Measurements from ENCODE around the gene MYOG. TPM values are rescaled to one million over a fixed set of nuclear protein-coding genes. Genes with fewer than 3 reads are reported as not detected.

MYOG gene
- total RNA-seq (2022) (not detected in 2 replicates), Bru-seq, nascent RNA (not detected), BruChase-seq, experiment 1, labeled RNA remaining after a 6-hour chase (not detected), BruChase-seq, experiment 2, labeled RNA remaining after a 2-hour chase (not detected)
- long read RNA-seq = 0 reads

DNA sequence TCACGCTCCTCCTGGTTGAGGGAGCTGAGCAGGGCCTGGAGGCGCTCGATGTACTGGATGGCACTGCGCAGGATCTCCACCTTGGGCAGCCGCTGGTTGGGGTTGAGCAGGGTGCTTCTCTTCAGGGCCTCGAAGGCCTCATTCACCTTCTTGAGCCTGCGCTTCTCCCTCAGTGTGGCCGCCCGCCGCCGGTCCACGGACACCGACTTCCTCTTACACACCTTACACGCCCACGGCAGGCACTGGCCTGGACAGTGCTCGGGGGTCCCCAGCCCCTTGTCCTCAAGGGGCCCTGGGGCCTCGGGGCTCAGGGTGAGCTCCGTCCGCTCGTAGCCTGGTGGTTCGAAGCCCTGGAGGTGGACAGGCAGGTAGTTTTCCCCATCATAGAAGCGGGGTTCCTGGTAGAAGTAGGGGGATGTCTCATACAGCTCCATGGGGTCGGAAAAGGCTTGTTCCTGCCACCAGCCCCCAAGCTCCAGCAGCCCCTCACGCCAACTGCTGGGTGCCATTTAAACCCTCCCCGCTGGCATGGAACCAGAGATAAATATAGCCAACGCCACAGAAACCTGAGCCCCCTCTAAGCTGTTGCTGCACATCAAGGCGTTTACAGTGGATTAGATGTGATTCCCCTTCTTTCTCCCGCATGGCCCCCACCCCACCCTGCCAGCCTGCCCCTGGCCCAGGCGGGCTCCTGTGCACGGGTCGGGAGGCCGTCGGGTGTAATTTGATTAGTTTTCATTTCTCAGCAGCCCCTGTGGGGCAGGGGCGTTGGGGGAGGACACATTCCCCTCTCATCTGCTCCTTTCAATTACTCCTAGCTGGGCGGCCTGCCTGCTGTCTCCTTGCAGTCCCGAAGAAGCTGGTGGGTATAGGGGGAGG lies at the start of gene MYOG:
MYOG (minus strand) TSS at position 485 of the 879 bp plus-strand sequence; CDS start at position 434, 51 bp downstream.
- no peaks in the 10 kb centered on the region for H3K36me3 Mint-ChIP-seq (ENCODE audit: insufficient read depth, unreplicated experiment)
- H3K4me1 Mint-ChIP-seq (ENCODE audit: low read depth, unreplicated experiment) = no peaks in the 10 kb centered on the region
- no TSS peak for BruUV-seq (replicated peaks)
- H3K4me3 Mint-ChIP-seq (ENCODE audit: low read depth, unreplicated experiment) = no peak within 1 kb of the TSS
- H3K27ac Mint-ChIP-seq (ENCODE audit: unreplicated experiment) = no peak within 1 kb of the TSS
- no peak for DNase-seq
- TF ChIP-seq, protein P1, sequence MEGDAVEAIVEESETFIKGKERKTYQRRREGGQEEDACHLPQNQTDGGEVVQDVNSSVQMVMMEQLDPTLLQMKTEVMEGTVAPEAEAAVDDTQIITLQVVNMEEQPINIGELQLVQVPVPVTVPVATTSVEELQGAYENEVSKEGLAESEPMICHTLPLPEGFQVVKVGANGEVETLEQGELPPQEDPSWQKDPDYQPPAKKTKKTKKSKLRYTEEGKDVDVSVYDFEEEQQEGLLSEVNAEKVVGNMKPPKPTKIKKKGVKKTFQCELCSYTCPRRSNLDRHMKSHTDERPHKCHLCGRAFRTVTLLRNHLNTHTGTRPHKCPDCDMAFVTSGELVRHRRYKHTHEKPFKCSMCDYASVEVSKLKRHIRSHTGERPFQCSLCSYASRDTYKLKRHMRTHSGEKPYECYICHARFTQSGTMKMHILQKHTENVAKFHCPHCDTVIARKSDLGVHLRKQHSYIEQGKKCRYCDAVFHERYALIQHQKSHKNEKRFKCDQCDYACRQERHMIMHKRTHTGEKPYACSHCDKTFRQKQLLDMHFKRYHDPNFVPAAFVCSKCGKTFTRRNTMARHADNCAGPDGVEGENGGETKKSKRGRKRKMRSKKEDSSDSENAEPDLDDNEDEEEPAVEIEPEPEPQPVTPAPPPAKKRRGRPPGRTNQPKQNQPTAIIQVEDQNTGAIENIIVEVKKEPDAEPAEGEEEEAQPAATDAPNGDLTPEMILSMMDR (IDR thresholded peaks at IDR 0.05; ENCODE audit: unreplicated experiment) = no peak
- intact Hi-C loops (cut with micrococcal nuclease; ENCODE audit: unreplicated experiment) = no loop called here
- CTCF ChIA-PET = interaction anchor here (0.7 to 1.5 kb wide), 2 partner anchors 13 to 663 kb away, joined by 3 read pairs; no protein-coding TSS in a partner anchor
- H3K27me3 Mint-ChIP-seq (ENCODE audit: unreplicated experiment) = peaks cover 95% of the 10 kb centered on the region
- H3K9me3 Mint-ChIP-seq (ENCODE audit: low read depth, unreplicated experiment) = no peaks in the 10 kb centered on the region

DNA sequence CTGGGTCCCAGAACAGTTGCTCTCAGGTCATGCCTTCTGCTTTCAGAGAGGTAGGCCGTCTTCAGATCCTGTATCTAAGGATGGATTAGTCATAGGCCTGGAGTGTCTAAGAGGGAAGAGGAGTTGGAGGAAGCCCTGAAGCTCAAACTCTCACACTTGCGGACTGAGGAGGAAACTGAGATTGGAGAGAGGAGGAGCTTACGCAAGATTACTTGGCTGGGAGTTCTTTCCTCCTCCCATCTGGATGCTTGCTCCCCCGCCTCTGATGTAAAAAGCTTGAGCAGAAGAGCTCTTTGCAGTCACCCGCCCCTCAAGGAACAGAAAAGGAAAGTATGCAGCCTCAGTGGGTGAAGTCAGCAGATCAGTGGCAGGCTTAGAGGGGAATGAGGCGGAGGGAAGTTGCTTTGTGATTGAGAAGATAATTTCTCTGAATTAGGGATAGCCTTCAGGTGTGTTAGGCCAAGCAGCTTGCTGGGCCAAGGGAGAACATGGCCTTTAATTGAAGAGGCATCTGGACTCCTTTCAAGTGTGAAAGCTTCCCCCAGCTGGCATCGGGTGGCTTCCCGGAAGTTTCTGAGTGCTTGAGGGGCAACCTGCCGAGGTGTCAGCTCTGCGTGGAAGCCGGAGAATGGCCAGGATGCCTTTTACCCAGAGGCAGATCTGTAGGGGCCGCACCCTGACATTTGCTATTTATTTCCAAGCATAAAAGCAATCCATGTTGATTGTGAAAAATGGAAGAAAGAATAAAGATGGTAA lies 48.3 kb upstream of the MYOG start:
- Mint-ChIP-seq H3K4me3 (ENCODE audit: low read depth, unreplicated experiment) (no peak overlapping the region), H3K4me1 (ENCODE audit: low read depth, unreplicated experiment) (peaks cover 22% of the 10 kb centered on the region), H3K36me3 (ENCODE audit: insufficient read depth, unreplicated experiment) (no peaks in the 10 kb centered on the region), H3K27ac (ENCODE audit: unreplicated experiment) (no peak overlapping the region), H3K9me3 (ENCODE audit: low read depth, unreplicated experiment) (no peaks in the 10 kb centered on the region), H3K27me3 (ENCODE audit: unreplicated experiment) (peaks cover 8% of the 10 kb centered on the region)
- intact Hi-C loops (cut with micrococcal nuclease; ENCODE audit: unreplicated experiment) = no loop called here
- no peak for DNase-seq
- CTCF ChIA-PET = interaction anchor here (0.6 to 2.2 kb wide), 3 partner anchors 10 to 113 kb away, joined by 3 to 8 read pairs (median 4); no protein-coding TSS in a partner anchor
- BruUV-seq (replicated peaks) = no TSS peak
- TF ChIP-seq, protein P1 (IDR thresholded peaks at IDR 0.05; ENCODE audit: unreplicated experiment) = no peak

- no peak for DNase-seq
- Mint-ChIP-seq H3K4me3 (ENCODE audit: low read depth, unreplicated experiment) (no peak overlapping the region), H3K27ac (ENCODE audit: unreplicated experiment) (no peak overlapping the region), H3K4me1 (ENCODE audit: low read depth, unreplicated experiment) (peaks cover 33% of the 10 kb centered on the region), H3K9me3 (ENCODE audit: low read depth, unreplicated experiment) (no peaks in the 10 kb centered on the region), H3K36me3 (ENCODE audit: insufficient read depth, unreplicated experiment) (peaks cover 8% of the 10 kb centered on the region), H3K27me3 (ENCODE audit: unreplicated experiment) (peaks cover 32% of the 10 kb centered on the region)
- TF ChIP-seq, protein P1 (IDR thresholded peaks at IDR 0.05; ENCODE audit: unreplicated experiment) = no peak
- intact Hi-C loops (cut with micrococcal nuclease; ENCODE audit: unreplicated experiment) = no loop called here
- CTCF ChIA-PET = interaction anchor here (1.3 kb wide), 1 partner anchor 14 kb away, joined by 5 read pairs; no protein-coding TSS in a partner anchor
- BruUV-seq (replicated peaks) = no TSS peak
Observed at GRCh38 chr1:203131548-203132200, 45.9 kb upstream of the MYOG start.
